Progenitor cell of endocrine pancreas (in vitro differentiated cells): ENCODE data around the gene TYROBP. TPM values are rescaled to one million over a fixed set of nuclear protein-coding genes. Genes with fewer than 3 reads are reported as not detected.

ENCODE experiments used
- DNase-seq: peaks from one replicate; pipeline ENCODE4 v3.0.0; 2021; ENCODE audit warnings: low spot score; ENCODE audit not compliant: unreplicated experiment
- H3K27ac Mint-ChIP-seq: 2 replicates; pipeline ENCODE4 v1.8.0; 2021; ENCODE audit warnings: mild to moderate bottlenecking, moderate library complexity, mixed read lengths
- H3K27me3 Mint-ChIP-seq: 2 replicates; pipeline ENCODE4 v1.8.0; 2021; ENCODE audit warnings: mixed read lengths
- H3K36me3 Mint-ChIP-seq: 2 replicates; pipeline ENCODE4 v1.8.0; 2022; ENCODE audit warnings: mixed read lengths; ENCODE audit not compliant: insufficient read depth
- H3K4me1 Mint-ChIP-seq: 2 replicates; pipeline ENCODE4 v1.8.0; 2021; ENCODE audit warnings: low read depth, mixed read lengths
- H3K4me3 Mint-ChIP-seq: 2 replicates; pipeline ENCODE4 v1.8.0; 2021; ENCODE audit warnings: low read depth, mild to moderate bottlenecking, moderate library complexity, mixed read lengths
- H3K9me3 Mint-ChIP-seq: 2 replicates; pipeline ENCODE4 v1.8.0; 2021; ENCODE audit warnings: low read depth, mixed read lengths
- total RNA-seq: library from RNA; stranded (reverse); gene quantifications from 2 replicates; pipeline ENCODE4 v1.2.1, GENCODE V29; 2021
- TF ChIP-seq, protein P1 (sequence below): fragments of 200-600 bp; sonication (generic); IDR thresholded peaks from one replicate; pipeline ENCODE4 v1.5.0; 2021; ENCODE audit warnings: antibody characterized with exemption, mild to moderate bottlenecking; ENCODE audit not compliant: unreplicated experiment

The TYROBP gene
- total RNA-seq, 1 donor from 2014 or later: not detected

- H3K27ac Mint-ChIP-seq: no peak overlapping the region
- peaks cover 23% of the 10 kb centered on the region for H3K4me1 Mint-ChIP-seq
- H3K4me3 Mint-ChIP-seq: no peak overlapping the region
- TF ChIP-seq, protein P1, sequence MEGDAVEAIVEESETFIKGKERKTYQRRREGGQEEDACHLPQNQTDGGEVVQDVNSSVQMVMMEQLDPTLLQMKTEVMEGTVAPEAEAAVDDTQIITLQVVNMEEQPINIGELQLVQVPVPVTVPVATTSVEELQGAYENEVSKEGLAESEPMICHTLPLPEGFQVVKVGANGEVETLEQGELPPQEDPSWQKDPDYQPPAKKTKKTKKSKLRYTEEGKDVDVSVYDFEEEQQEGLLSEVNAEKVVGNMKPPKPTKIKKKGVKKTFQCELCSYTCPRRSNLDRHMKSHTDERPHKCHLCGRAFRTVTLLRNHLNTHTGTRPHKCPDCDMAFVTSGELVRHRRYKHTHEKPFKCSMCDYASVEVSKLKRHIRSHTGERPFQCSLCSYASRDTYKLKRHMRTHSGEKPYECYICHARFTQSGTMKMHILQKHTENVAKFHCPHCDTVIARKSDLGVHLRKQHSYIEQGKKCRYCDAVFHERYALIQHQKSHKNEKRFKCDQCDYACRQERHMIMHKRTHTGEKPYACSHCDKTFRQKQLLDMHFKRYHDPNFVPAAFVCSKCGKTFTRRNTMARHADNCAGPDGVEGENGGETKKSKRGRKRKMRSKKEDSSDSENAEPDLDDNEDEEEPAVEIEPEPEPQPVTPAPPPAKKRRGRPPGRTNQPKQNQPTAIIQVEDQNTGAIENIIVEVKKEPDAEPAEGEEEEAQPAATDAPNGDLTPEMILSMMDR: no peak
- no peaks in the 10 kb centered on the region for H3K9me3 Mint-ChIP-seq
- no peaks in the 10 kb centered on the region for H3K27me3 Mint-ChIP-seq
- no peak for DNase-seq
- peaks cover 18% of the 10 kb centered on the region for H3K36me3 Mint-ChIP-seq
Measured at GRCh38 chr19:35940078-35940775, 32.1 kb upstream of the TYROBP start.

GRCh38 chr19:35939307-35940077 lies 31.4 kb upstream of the TYROBP start:
- Mint-ChIP-seq H3K36me3 (peaks cover 18% of the 10 kb centered on the region), H3K4me3 (no peak overlapping the region)
- no peak for DNase-seq

DNA sequence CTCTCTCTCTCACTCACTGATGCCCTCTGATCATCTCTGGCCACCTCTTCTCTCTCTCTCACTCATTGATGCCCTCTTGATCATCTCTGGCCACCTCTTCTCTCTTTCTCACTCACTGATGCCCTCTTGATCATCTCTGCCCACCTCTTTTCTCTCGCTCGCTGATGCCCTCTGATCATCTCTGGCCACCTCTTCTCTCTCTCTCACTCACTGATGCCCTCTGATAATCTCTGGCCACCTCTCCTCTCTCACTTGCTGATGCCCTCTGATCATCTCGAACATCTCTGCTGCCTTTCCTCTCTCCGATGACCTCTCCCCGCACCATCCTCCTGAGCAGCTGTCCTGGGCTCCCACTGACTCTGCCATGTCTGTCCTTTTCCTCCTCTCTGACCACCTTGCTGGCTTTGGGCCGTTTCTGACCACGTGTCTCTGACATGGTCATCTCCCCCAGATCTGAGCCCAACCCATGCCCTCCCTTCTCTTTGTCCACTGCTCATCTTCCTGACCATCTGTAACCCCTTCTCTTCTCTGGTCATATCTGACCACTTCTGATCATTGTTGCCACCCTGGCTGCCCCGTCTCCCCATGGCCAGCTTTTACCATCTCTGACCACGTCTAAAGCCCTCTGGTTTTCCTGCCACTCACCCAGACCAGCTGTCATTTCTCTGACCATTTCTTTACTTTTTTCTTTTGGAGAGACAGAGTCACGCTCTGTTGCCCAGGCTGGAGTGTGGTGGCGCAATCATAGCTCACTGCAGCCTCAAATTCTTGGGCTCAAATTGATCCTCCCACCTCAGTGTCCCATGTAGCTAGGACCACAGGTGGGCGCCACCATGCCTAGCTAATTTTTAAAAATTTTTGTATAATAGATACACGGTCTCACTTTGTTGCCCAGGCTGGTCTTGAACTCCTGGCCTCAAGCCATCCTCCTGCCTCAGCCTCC lies 30.5 kb upstream of the TYROBP start:
- Mint-ChIP-seq H3K27ac (no peak overlapping the region), H3K4me3 (peak overlapping the region; percentile 74), H3K36me3 (peaks cover 13% of the 10 kb centered on the region), H3K4me1 (peaks cover 23% of the 10 kb centered on the region), H3K9me3 (no peaks in the 10 kb centered on the region), H3K27me3 (no peaks in the 10 kb centered on the region)
- TF ChIP-seq, protein P1: no peak
- DNase-seq: no peak

More at GRCh38 chr19:35939307-35940077, 31.4 kb upstream of the TYROBP start:
- TF ChIP-seq, protein P1: no peak
- Mint-ChIP-seq H3K4me1 (peaks cover 23% of the 10 kb centered on the region), H3K27me3 (no peaks in the 10 kb centered on the region), H3K27ac (no peak overlapping the region), H3K9me3 (no peaks in the 10 kb centered on the region)

- Mint-ChIP-seq H3K4me1 (peaks cover 23% of the 10 kb centered on the region), H3K4me3 (peak overlapping the region; percentile 74), H3K27me3 (no peaks in the 10 kb centered on the region), H3K36me3 (peaks cover 7% of the 10 kb centered on the region), H3K27ac (peak overlapping the region; percentile 38), H3K9me3 (no peaks in the 10 kb centered on the region)
- no peak for DNase-seq
- TF ChIP-seq, protein P1: no peak
Measured at GRCh38 chr19:35937345-35938281, 29.5 kb upstream of the TYROBP start.
